Measurements from ENCODE around the gene ATP2B3. TPM values are rescaled to one million over a fixed set of nuclear protein-coding genes. Genes with fewer than 3 reads are reported as not detected.

Gene ATP2B3
- total RNA-seq, 1 experiment from 2014 or later = 0.21 TPM

- H3K36me3 ChIP-seq (ENCODE audit: control insufficient read depth, insufficient read depth, low read length) = no peaks in the 10 kb centered on the region
- no peaks in the 10 kb centered on the region for H3K4me1 ChIP-seq (ENCODE audit: control insufficient read depth, insufficient read depth, low read length)
- BruUV-seq (replicated peaks) = no TSS peak
- no peak overlapping the region for H3K27ac ChIP-seq (ENCODE audit: low read length)
- POLR2A ChIA-PET = no interaction called here
- H3K27me3 ChIP-seq (ENCODE audit: control insufficient read depth, insufficient read depth, low read length) = no peaks in the 10 kb centered on the region
- in situ Hi-C loops (cut with HindIII; ENCODE audit: low pct_unique_long_range_greater_than_20kb, low sequenced_read_pairs) (no loop called here), intact Hi-C loops (cut with micrococcal nuclease; ENCODE audit: unreplicated experiment) (no loop called here)
- DNase-seq (ENCODE audit: low read depth, low spot score) (no peak), ATAC-seq (no peak)
- H3K4me3 ChIP-seq (ENCODE audit: low read depth in 2 of 2, low read length in 2 of 2) = no peak overlapping the region
- CTCF ChIA-PET = no interaction called here
- no peaks in the 10 kb centered on the region for H3K9me3 ChIP-seq (ENCODE audit: control insufficient read depth, insufficient read depth, low read depth, low read length)
- TF ChIP-seq, protein P1, sequence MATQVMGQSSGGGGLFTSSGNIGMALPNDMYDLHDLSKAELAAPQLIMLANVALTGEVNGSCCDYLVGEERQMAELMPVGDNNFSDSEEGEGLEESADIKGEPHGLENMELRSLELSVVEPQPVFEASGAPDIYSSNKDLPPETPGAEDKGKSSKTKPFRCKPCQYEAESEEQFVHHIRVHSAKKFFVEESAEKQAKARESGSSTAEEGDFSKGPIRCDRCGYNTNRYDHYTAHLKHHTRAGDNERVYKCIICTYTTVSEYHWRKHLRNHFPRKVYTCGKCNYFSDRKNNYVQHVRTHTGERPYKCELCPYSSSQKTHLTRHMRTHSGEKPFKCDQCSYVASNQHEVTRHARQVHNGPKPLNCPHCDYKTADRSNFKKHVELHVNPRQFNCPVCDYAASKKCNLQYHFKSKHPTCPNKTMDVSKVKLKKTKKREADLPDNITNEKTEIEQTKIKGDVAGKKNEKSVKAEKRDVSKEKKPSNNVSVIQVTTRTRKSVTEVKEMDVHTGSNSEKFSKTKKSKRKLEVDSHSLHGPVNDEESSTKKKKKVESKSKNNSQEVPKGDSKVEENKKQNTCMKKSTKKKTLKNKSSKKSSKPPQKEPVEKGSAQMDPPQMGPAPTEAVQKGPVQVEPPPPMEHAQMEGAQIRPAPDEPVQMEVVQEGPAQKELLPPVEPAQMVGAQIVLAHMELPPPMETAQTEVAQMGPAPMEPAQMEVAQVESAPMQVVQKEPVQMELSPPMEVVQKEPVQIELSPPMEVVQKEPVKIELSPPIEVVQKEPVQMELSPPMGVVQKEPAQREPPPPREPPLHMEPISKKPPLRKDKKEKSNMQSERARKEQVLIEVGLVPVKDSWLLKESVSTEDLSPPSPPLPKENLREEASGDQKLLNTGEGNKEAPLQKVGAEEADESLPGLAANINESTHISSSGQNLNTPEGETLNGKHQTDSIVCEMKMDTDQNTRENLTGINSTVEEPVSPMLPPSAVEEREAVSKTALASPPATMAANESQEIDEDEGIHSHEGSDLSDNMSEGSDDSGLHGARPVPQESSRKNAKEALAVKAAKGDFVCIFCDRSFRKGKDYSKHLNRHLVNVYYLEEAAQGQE (IDR thresholded peaks at IDR 0.05; ENCODE audit: insufficient read depth in 1 of 2, low read depth in 2 of 2, low read length in 1 of 2) = no peak
- TF ChIP-seq TCF7L2 (IDR thresholded peaks at IDR 0.05; ENCODE audit: low read depth, low read length) = no peak
- no peak for TF ChIP-seq SIN3A (IDR thresholded peaks at IDR 0.05; ENCODE audit: borderline replicate concordance, insufficient read depth, low read depth, low read length)
- no peak for TF ChIP-seq CTCF (IDR thresholded peaks at IDR 0.05)
- TF ChIP-seq POLR2AphosphoS5 (IDR thresholded peaks at IDR 0.05; ENCODE audit: low read depth, low read length) = no peak
Measured at GRCh38 chrX:153546386-153546785, 28.9 kb downstream of the ATP2B3 start.

GRCh38 chrX:153547195-153547594 lies 29.8 kb downstream of the ATP2B3 start:
- no peaks in the 10 kb centered on the region for H3K4me1 ChIP-seq (ENCODE audit: control insufficient read depth, insufficient read depth, low read length)
- no peaks in the 10 kb centered on the region for H3K36me3 ChIP-seq (ENCODE audit: control insufficient read depth, insufficient read depth, low read length)
- ChIA-PET POLR2A (no interaction called here), CTCF (interaction anchor here (1.2 kb wide), 1 partner anchor 8 kb away, joined by 4 read pairs; no protein-coding TSS in a partner anchor)
- intact Hi-C loops (cut with micrococcal nuclease; ENCODE audit: unreplicated experiment) = no loop called here
- ATAC-seq (no peak), DNase-seq (ENCODE audit: low read depth, low spot score) (no peak)
- no peak for TF ChIP-seq CTCF (IDR thresholded peaks at IDR 0.05)
- H3K27me3 ChIP-seq (ENCODE audit: control insufficient read depth, insufficient read depth, low read length) = no peaks in the 10 kb centered on the region
- H3K4me3 ChIP-seq (ENCODE audit: low read depth in 2 of 2, low read length in 2 of 2) = no peak overlapping the region
- BruUV-seq (replicated peaks) = no TSS peak
- H3K27ac ChIP-seq (ENCODE audit: low read length) = no peak overlapping the region
- in situ Hi-C loops (cut with HindIII; ENCODE audit: low pct_unique_long_range_greater_than_20kb, low sequenced_read_pairs) = no loop called here
- H3K9me3 ChIP-seq (ENCODE audit: control insufficient read depth, insufficient read depth, low read depth, low read length) = no peaks in the 10 kb centered on the region

DNA sequence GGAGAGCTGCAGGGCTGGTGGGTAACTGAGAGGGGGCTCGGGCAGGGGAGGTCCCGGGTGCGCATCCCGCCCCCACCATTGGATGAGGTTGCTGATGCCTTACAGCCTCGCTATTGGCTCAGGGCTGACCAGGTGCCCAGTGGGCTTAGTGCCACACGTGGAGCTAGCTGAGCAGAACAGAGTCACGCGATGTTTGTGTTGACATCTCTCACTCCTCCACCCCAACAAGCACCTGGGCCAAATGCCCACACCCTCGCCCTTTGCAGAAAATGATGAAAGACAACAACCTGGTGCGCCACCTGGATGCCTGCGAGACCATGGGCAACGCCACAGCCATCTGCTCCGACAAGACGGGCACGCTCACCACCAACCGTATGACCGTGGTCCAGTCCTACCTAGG lies 31.8 kb downstream of the ATP2B3 start:
- H3K27ac ChIP-seq (ENCODE audit: low read length) = no peak overlapping the region
- intact Hi-C loops (cut with micrococcal nuclease; ENCODE audit: unreplicated experiment) (no loop called here), in situ Hi-C loops (cut with HindIII; ENCODE audit: low pct_unique_long_range_greater_than_20kb, low sequenced_read_pairs) (no loop called here)
- BruUV-seq (replicated peaks) = no TSS peak
- H3K36me3 ChIP-seq (ENCODE audit: control insufficient read depth, insufficient read depth, low read length) = no peaks in the 10 kb centered on the region
- TF ChIP-seq, protein P1 (IDR thresholded peaks at IDR 0.05; ENCODE audit: insufficient read depth in 1 of 2, low read depth in 2 of 2, low read length in 1 of 2) = no peak
- no peak for TF ChIP-seq TCF7L2 (IDR thresholded peaks at IDR 0.05; ENCODE audit: low read depth, low read length)
- TF ChIP-seq POLR2AphosphoS5 (IDR thresholded peaks at IDR 0.05; ENCODE audit: low read depth, low read length) = no peak
- TF ChIP-seq CTCF (IDR thresholded peaks at IDR 0.05) = no peak
- no peak for TF ChIP-seq SIN3A (IDR thresholded peaks at IDR 0.05; ENCODE audit: borderline replicate concordance, insufficient read depth, low read depth, low read length)
- no peak for ATAC-seq
- ChIA-PET POLR2A (no interaction called here), CTCF (interaction anchor here (1.5 kb wide), 1 partner anchor 118 kb away, joined by 5 read pairs; no protein-coding TSS in a partner anchor)
- H3K4me1 ChIP-seq (ENCODE audit: control insufficient read depth, insufficient read depth, low read length) = no peaks in the 10 kb centered on the region
- H3K9me3 ChIP-seq (ENCODE audit: control insufficient read depth, insufficient read depth, low read depth, low read length) = no peaks in the 10 kb centered on the region
- no peak for DNase-seq (ENCODE audit: low read depth, low spot score)
- no peak overlapping the region for H3K4me3 ChIP-seq (ENCODE audit: low read depth in 2 of 2, low read length in 2 of 2)
- no peaks in the 10 kb centered on the region for H3K27me3 ChIP-seq (ENCODE audit: control insufficient read depth, insufficient read depth, low read length)

Measured in Panc1 (cell line).